Osteoblast (primary cell): Measurements from ENCODE around the gene SLC37A3. TPM values are rescaled to one million over a fixed set of nuclear protein-coding genes. Genes with fewer than 3 reads are reported as not detected.

Source experiments
- DNase-seq: peaks from one replicate; pipeline ENCODE4 v3.0.0; 2011; ENCODE audit warnings: low spot score, mixed read lengths; ENCODE audit not compliant: insufficient read length; ENCODE audit errors: missing footprints
- H2AFZ ChIP-seq: 2 replicates; pipeline ENCODE4 v1.6.0; 2011; ENCODE audit warnings: mild to moderate bottlenecking, low read length
- H3K27ac ChIP-seq: 2 replicates; pipeline ENCODE4 v1.5.1; 2011; ENCODE audit warnings: mild to moderate bottlenecking, low read depth, low read length, moderate library complexity
- H3K27me3 ChIP-seq: 2 replicates; pipeline ENCODE4 v1.6.0; 2012; ENCODE audit warnings: mild to moderate bottlenecking, control low read depth, inconsistent platforms, low read length, moderate library complexity; ENCODE audit not compliant: insufficient read depth
- H3K36me3 ChIP-seq: 2 replicates; pipeline ENCODE4 v1.5.1; 2011; ENCODE audit warnings: mild to moderate bottlenecking, low read length, control low read depth, moderate library complexity; ENCODE audit not compliant: insufficient read depth
- H3K4me1 ChIP-seq: 2 replicates; pipeline ENCODE4 v1.5.1; 2011; ENCODE audit warnings: mild to moderate bottlenecking, low read length, control low read depth, moderate library complexity; ENCODE audit not compliant: insufficient read depth
- H3K4me2 ChIP-seq: 2 replicates; pipeline ENCODE4 v1.6.0; 2011; ENCODE audit warnings: mild to moderate bottlenecking, low read length; ENCODE audit not compliant: insufficient read depth
- H3K4me3 ChIP-seq: fragments of 200-600 bp; sonication (generic); 3 replicates; pipeline ENCODE4 v1.5.1; 2012; ENCODE audit warnings: mild to moderate bottlenecking, low read length, inconsistent platforms; ENCODE audit not compliant: insufficient read depth
- H3K79me2 ChIP-seq: 2 replicates; pipeline ENCODE4 v1.6.0; 2012; ENCODE audit warnings: mild to moderate bottlenecking, low read length, control low read depth, inconsistent platforms; ENCODE audit not compliant: insufficient read depth
- H3K9me3 ChIP-seq: 2 replicates; pipeline ENCODE4 v1.5.1; 2011; ENCODE audit warnings: low read depth, low read length, control low read depth
- H4K20me1 ChIP-seq: 2 replicates; pipeline ENCODE4 v1.6.0; 2012; ENCODE audit warnings: mild to moderate bottlenecking, low read length, control low read depth; ENCODE audit not compliant: insufficient read depth
- total RNA-seq: library from RNA; depleted of rRNA; stranded (reverse); fragments of >200 nt; gene quantifications from 2 replicates; pipeline ENCODE4 v1.2.3, GENCODE V29; 2012
- TF ChIP-seq, protein P1 (sequence below): IDR thresholded peaks from 2 replicates; pipeline ENCODE4 v1.5.1; 2011; ENCODE audit warnings: mild to moderate bottlenecking, low read depth, low read length, moderate library complexity; ENCODE audit errors: extremely low read depth

SLC37A3 gene
- total RNA-seq, 1 donor, result 73.5 TPM

DNA sequence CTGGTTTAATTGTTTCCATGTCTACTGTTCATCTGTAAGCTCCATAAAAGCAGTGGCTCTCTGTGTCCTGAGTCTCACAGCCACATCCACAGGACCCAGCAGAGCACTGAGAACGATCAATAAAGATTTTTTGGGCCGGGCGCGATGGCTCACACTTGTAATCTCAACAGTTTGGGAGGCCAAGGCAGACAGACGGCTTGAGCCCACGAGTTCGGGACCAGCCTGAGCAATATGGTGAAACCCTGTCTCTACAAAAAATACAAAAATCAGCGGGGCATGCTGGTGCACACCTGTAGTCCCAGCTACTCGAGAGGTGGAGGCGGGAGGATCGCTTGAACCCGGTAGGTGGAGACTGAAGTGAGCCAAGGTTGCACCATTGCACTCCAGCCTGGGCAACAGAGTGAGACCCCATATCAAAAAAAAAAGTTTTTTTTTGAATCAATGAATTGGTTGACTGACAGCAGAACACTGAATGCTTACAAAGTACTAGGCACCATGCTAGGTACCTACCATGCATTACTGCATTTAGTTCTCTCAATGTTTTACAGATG lies 4.5 kb downstream of the SLC37A3 start:
- Histone ChIP-seq H4K20me1 (peaks cover 72% of the 10 kb centered on the region), H3K4me2 (no peak overlapping the region), H3K36me3 (no peaks in the 10 kb centered on the region), H3K27ac (no peak overlapping the region), H3K79me2 (peaks cover 79% of the 10 kb centered on the region), H3K27me3 (no peaks in the 10 kb centered on the region), H3K9me3 (no peaks in the 10 kb centered on the region), H3K4me3 (no peak overlapping the region), H2AFZ (no peak overlapping the region), H3K4me1 (peaks cover 22% of the 10 kb centered on the region)
- no peak for DNase-seq
- TF ChIP-seq, protein P1, sequence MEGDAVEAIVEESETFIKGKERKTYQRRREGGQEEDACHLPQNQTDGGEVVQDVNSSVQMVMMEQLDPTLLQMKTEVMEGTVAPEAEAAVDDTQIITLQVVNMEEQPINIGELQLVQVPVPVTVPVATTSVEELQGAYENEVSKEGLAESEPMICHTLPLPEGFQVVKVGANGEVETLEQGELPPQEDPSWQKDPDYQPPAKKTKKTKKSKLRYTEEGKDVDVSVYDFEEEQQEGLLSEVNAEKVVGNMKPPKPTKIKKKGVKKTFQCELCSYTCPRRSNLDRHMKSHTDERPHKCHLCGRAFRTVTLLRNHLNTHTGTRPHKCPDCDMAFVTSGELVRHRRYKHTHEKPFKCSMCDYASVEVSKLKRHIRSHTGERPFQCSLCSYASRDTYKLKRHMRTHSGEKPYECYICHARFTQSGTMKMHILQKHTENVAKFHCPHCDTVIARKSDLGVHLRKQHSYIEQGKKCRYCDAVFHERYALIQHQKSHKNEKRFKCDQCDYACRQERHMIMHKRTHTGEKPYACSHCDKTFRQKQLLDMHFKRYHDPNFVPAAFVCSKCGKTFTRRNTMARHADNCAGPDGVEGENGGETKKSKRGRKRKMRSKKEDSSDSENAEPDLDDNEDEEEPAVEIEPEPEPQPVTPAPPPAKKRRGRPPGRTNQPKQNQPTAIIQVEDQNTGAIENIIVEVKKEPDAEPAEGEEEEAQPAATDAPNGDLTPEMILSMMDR, result no peak

- no peak for DNase-seq
- Histone ChIP-seq H3K27me3 (no peaks in the 10 kb centered on the region), H3K79me2 (peaks cover 76% of the 10 kb centered on the region), H3K4me3 (no peak overlapping the region), H3K4me2 (no peak overlapping the region), H4K20me1 (peaks cover 81% of the 10 kb centered on the region), H2AFZ (no peak overlapping the region), H3K36me3 (no peaks in the 10 kb centered on the region), H3K27ac (no peak overlapping the region), H3K4me1 (peaks cover 15% of the 10 kb centered on the region), H3K9me3 (no peaks in the 10 kb centered on the region)
- TF ChIP-seq, protein P1, result no peak
These were observed 6.7 kb downstream of the SLC37A3 start for GRCh38 chr7:140391634-140392033.

- Histone ChIP-seq H3K4me1 (peaks cover 8% of the 10 kb centered on the region), H3K4me2 (peak overlapping the region; percentile 39), H3K27ac (no peak overlapping the region), H3K27me3 (no peaks in the 10 kb centered on the region), H2AFZ (no peak overlapping the region), H4K20me1 (peaks cover 79% of the 10 kb centered on the region), H3K36me3 (no peaks in the 10 kb centered on the region), H3K79me2 (peaks cover 73% of the 10 kb centered on the region), H3K9me3 (no peaks in the 10 kb centered on the region), H3K4me3 (no peak overlapping the region)
- TF ChIP-seq, protein P1, result no peak
- DNase-seq, result no peak
These were observed 7.7 kb downstream of the SLC37A3 start for GRCh38 chr7:140390466-140391190.

- peaks cover 78% of the 10 kb centered on the region for H4K20me1 ChIP-seq
- no peaks in the 10 kb centered on the region for H3K36me3 ChIP-seq
- TF ChIP-seq, protein P1, result no peak
- H3K4me2 ChIP-seq, result no peak overlapping the region
- H3K27me3 ChIP-seq, result no peaks in the 10 kb centered on the region
- H3K4me1 ChIP-seq, result peaks cover 8% of the 10 kb centered on the region
- H2AFZ ChIP-seq, result no peak overlapping the region
- no peak overlapping the region for H3K4me3 ChIP-seq
- peaks cover 77% of the 10 kb centered on the region for H3K79me2 ChIP-seq
- no peak for DNase-seq
- no peaks in the 10 kb centered on the region for H3K9me3 ChIP-seq
- H3K27ac ChIP-seq, result no peak overlapping the region
These were observed 8.3 kb downstream of the SLC37A3 start for GRCh38 chr7:140390034-140390433.
